PFSK-1 (cell line): ENCODE data around the gene HIPK1.
A peak's percentile ranks its signal among the peaks of the same experiment; 100 is the strongest.

Experiments
- FOXP2 ChIP-seq: optimal IDR thresholded peaks from 2 replicates; pipeline ENCODE3; 2011; ENCODE audit warnings: borderline replicate concordance, control low read depth, inconsistent platforms; ENCODE audit not compliant: insufficient read depth; ENCODE audit errors: extremely low read length, extremely low read depth
- POLR2AphosphoS5 ChIP-seq: IDR thresholded peaks from 2 replicates; pipeline ENCODE4 v1.6.1; 2012; ENCODE audit warnings: low read depth, mild to moderate bottlenecking, control low read depth, low read length, moderate library complexity
- SIN3A ChIP-seq: IDR thresholded peaks from 2 replicates; pipeline ENCODE4 v1.6.1; 2012; ENCODE audit warnings: mild to moderate bottlenecking, low read length, moderate library complexity, borderline replicate concordance; ENCODE audit not compliant: insufficient read depth
- TAF1 ChIP-seq: IDR thresholded peaks from 2 replicates; pipeline ENCODE4 v1.6.1; 2012; ENCODE audit warnings: low read length, control low read depth, borderline replicate concordance; ENCODE audit not compliant: insufficient read depth
- TF ChIP-seq, protein P1 (sequence below), 2 experiments: IDR thresholded peaks; 2 replicates each; pipeline versions ENCODE4 v1.6.1 to v1.8.0; 2011 to 2012; ENCODE audit warnings: low read depth in 2 of 2, low read length in 2 of 2, control low read depth in 1 of 2, inconsistent platforms in 1 of 2, mild to moderate bottlenecking in 1 of 2, moderate library complexity in 1 of 2; ENCODE audit not compliant: insufficient read depth in 1 of 2

DNA sequence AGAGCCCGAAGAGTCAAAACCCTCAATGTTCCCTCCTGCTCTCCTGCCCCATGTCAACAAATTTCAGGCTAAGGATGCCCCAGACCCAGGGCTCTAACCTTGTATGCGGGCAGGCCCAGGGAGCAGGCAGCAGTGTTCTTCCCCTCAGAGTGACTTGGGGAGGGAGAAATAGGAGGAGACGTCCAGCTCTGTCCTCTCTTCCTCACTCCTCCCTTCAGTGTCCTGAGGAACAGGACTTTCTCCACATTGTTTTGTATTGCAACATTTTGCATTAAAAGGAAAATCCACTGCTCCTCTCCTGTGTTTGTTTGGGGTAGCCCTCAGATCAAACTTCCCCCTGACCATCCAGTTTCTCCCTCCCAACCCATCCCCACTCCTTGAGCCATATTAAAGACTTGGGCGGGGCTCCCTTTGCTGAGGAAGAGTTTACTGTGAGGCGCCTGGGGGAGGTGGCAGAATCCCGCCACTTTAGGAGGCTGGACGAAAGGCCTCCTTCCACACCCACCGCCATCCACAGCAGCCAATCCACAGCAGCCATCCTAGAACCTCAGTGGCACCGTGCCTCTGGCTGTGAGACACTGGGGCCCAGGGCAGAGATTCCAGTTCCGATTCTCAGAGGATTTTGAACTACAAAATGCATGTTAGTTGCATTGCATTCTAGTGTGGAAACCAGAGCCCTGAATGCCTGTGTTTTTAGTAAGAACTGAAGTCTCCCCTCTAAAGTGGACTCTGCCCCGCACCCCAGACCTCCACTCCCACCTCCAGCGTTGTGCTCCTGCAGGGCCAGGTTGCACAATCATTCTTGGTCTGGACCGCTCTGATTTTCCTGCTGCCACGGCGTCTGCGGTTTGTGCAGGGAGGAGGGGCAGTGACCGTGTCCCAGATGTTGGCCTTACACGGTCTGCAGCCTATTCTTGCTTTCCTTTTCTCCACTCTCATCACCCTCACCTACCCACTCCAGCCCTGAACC lies 53.1 kb downstream of the HIPK1 start:
- TF ChIP-seq POLR2AphosphoS5 (no peak), TAF1 (no peak), SIN3A (no peak), FOXP2 (peak; percentile 90)
- TF ChIP-seq, protein P1, sequence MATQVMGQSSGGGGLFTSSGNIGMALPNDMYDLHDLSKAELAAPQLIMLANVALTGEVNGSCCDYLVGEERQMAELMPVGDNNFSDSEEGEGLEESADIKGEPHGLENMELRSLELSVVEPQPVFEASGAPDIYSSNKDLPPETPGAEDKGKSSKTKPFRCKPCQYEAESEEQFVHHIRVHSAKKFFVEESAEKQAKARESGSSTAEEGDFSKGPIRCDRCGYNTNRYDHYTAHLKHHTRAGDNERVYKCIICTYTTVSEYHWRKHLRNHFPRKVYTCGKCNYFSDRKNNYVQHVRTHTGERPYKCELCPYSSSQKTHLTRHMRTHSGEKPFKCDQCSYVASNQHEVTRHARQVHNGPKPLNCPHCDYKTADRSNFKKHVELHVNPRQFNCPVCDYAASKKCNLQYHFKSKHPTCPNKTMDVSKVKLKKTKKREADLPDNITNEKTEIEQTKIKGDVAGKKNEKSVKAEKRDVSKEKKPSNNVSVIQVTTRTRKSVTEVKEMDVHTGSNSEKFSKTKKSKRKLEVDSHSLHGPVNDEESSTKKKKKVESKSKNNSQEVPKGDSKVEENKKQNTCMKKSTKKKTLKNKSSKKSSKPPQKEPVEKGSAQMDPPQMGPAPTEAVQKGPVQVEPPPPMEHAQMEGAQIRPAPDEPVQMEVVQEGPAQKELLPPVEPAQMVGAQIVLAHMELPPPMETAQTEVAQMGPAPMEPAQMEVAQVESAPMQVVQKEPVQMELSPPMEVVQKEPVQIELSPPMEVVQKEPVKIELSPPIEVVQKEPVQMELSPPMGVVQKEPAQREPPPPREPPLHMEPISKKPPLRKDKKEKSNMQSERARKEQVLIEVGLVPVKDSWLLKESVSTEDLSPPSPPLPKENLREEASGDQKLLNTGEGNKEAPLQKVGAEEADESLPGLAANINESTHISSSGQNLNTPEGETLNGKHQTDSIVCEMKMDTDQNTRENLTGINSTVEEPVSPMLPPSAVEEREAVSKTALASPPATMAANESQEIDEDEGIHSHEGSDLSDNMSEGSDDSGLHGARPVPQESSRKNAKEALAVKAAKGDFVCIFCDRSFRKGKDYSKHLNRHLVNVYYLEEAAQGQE (IDR thresholded peaks at IDR 0.05; ENCODE audit: insufficient read depth in 1 of 2, low read depth in 2 of 2, low read length in 2 of 2), result 0 out of 4 replicates have a peak, but pooled peaks have one; percentile 9 to 20
